SK-N-SH treated with all-trans-retinoic acid at 6 μM for 48 hours (cell line): ENCODE measurements around the gene BATF2.

ENCODE experiments used
- GLIS3 ChIP-seq: fragments of 250-450 bp; sonication (Bioruptor Pico); IDR thresholded peaks from 2 replicates; pipeline ENCODE4 v1.5.0; 2020; ENCODE audit warnings: mild to moderate bottlenecking, moderate library complexity
- PATZ1 ChIP-seq: fragments of 250-450 bp; sonication (Bioruptor Pico); IDR thresholded peaks from 2 replicates; pipeline ENCODE4 v1.8.0; 2020; ENCODE audit warnings: mild to moderate bottlenecking, moderate library complexity, borderline replicate concordance
- TOX ChIP-seq: fragments of 250-450 bp; sonication (Bioruptor Pico); IDR thresholded peaks from 2 replicates; pipeline ENCODE4 v1.8.0; 2021; ENCODE audit warnings: mild to moderate bottlenecking, moderate library complexity, borderline replicate concordance
- ZC3H10 ChIP-seq: fragments of 250-450 bp; sonication (Bioruptor Pico); IDR thresholded peaks from 2 replicates; pipeline ENCODE4 v1.5.1; 2021; ENCODE audit warnings: mild to moderate bottlenecking, moderate library complexity
- ZFP3 ChIP-seq: fragments of 250-450 bp; sonication (Bioruptor Pico); IDR thresholded peaks from 2 replicates; pipeline ENCODE4 v1.5.0; 2020; ENCODE audit warnings: mild to moderate bottlenecking, moderate library complexity
- ZNF565 ChIP-seq: fragments of 450-650 bp; formaldehyde crosslinking; conservative IDR thresholded peaks from 2 replicates; pipeline ENCODE4 v1.5.0; 2020; ENCODE audit warnings: low read depth, mild to moderate bottlenecking, moderate library complexity

- TF ChIP-seq ZFP3 (no peak), PATZ1 (no peak), ZNF565 (CRISPR knock-in tag) (no peak), TOX (CRISPR knock-in tag) (no peak), ZC3H10 (CRISPR knock-in tag) (no peak), GLIS3 (CRISPR knock-in tag) (no peak)
Observed at GRCh38 chr11:64996327-64996709, 453 bp downstream of the BATF2 start.
